ENCODE results near the gene TEX29.

Gene TEX29

DNA sequence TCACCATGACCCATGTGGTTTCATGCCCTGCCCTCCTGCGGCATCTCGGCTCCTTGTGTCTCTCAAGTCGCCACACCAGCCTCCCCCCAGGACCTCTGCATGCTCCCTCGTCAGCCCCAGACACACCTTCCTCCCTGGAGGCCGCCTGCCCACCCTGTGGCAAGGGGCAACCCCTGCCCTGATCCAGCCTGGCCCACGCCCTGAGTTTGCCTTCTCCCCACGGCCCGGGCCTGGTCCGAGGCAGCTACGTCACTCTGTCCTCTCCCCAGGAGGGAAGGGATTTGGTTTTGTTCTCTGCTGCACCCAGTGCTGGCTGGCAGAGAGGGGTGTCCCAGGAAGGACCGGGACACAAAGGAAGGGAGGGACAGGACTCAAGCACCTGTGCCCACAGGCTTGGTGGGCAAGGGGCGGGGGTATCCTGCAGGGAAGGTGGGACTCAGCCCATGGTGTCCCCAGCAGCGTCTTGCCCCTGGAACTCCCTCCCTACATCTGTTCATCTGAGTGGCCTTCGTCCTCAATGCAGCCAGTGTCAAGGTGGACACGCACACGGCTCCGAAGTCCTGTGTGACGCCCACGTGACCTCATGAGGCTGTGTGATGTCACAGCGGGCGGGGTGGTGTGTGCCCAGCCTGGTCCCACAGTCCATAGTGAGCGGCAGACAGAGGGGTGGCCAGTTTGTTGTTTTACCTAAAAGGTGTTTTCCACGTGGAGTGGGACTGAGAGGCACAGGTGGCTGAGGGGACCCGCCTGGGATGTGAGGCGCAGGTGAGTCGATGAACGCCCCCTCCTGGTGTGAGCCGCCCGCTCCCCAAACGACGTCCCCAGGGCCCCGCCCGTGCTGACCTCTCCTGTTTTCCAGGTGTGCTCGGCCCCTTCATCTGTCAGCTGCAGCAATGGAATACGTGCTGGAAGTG is at the start of gene TEX29:
Gene TEX29 (plus strand): TSS at position 645 of the 914 bp plus-strand sequence. CDS start 249 bp downstream, at position 894.
- no peak for DNase-seq

DNA sequence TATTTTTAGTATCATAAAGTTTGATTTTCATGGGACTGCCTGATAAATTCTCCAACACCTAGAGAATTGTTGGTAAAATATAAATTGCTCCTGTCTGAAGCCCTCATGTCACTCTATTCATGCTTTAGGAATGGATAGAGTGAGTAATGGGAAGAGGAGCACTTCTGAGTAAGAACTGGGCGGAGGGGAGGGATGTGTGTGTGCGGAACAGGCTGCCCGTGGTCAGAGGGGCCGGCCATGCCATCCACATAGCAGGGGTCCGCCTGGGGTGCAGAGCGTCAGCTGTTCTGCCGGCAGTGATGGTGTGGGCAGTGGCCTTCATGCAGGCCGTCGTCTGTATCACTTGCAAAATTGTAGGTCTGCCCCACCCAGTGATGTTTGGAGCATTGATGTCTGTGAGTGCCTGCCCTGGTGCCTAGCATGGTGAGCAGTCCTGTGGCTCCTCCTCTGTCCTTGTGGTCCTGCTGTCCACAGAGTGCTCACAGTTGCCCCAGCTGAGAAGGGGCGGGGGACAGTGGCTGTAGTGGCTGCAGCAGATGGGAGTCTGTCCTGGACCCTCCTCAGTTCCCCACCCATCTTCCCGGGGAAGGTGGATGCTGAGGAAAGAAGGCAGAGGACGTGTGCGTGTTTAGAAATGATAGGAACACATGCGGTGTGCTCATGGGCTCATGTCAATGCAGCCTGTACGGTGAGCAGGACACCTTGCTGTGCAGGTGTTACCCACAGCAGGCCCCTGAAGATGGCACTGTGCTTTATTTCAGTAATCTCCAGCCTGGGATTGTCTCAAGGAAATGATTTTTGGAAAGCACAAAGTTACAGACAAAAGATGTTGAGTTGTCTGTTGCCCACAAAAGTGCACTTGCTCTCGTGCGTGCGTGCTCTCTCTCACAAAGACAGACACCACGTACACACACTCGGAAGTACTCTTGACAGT is 49.4 kb upstream of the TEX29 start:
- no peak for DNase-seq

DNA sequence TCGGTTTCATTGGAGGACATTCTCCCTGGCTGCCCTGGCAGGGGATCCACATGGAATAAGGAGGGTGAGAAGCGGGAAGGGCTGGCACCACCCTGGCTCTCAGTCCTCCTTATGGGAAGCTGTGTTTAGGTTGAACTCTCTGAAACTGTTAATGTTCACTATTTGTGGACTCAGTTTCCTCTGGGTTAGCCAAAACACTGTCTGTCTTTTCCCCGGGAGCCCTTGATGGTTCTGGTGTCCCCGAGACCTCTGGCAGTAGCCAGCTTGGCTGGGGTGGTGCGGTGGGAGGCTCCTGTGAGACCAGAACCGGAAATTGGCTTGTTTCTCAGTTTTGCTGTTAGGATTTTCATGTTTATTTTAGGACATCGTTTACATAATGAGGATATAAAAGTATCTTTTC is 48.3 kb upstream of the TEX29 start:
- DNase-seq: no peak

DNA sequence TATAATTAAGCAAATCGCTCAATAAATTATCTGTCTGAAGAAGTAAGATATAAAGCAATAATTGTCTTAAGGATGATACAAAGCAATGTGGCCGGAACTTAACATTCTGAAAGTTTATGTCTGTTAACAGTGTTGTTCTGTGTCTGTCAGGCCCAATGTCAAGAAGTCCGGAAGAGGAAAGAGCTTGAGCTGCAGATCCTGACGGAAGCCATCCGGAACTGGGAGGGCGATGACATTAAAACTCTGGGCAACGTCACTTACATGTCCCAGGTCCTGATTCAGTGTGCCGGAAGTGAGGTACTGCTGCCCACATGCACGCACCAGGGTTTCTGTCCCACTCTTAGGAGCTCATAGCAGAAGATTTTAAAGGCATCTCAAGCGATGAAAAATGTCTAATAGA is 45.1 kb upstream of the TEX29 start:
- no peak for DNase-seq

DNA sequence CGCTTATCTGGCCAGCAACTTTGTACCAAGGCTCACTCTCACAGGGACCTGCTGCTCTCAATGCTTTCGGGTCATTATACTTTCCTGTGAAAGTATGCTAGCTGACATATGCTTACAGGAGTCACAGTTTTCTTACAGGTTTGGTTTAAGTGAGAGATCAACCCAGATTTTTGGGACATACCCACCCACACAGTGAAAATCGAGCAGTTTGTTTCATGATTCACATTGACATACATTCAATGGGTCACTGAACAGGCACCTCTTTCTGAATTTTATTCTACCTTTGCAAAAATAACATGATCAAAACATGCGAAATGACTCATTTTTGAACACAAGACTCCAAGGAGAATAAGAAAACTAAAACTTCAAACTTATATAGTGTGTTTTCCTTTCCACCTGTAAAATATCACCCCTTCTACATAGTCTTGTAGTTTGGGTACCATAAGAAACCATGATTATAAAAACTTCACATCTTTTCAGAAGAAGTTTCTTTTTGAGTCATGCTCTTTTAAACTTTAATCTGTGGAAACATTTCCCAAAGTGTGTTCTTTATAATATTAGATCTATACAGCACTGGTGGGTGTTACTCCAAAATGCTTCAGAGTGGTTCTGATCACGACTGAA is 44.3 kb upstream of the TEX29 start:
- no peak for DNase-seq

DNA sequence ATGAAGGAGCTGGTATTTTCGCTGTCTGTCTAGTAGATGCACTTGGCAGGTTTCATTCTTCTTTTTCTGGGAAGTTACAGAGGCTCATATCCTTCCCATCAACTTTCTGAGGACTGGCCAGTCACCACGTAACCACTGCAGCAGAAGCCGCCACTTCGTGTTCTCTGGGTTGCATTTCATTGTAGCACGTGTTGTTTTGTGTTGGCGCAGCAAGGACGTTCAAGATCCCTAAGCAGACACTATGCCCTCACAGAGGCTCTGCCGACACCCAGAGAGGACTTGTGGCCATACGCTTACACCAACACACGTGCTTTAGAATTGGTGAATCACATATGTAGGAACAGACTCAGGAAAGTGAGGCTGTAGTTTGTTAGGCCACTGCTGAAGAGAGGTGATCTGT is 42.2 kb upstream of the TEX29 start:
- no peak for DNase-seq

DNA sequence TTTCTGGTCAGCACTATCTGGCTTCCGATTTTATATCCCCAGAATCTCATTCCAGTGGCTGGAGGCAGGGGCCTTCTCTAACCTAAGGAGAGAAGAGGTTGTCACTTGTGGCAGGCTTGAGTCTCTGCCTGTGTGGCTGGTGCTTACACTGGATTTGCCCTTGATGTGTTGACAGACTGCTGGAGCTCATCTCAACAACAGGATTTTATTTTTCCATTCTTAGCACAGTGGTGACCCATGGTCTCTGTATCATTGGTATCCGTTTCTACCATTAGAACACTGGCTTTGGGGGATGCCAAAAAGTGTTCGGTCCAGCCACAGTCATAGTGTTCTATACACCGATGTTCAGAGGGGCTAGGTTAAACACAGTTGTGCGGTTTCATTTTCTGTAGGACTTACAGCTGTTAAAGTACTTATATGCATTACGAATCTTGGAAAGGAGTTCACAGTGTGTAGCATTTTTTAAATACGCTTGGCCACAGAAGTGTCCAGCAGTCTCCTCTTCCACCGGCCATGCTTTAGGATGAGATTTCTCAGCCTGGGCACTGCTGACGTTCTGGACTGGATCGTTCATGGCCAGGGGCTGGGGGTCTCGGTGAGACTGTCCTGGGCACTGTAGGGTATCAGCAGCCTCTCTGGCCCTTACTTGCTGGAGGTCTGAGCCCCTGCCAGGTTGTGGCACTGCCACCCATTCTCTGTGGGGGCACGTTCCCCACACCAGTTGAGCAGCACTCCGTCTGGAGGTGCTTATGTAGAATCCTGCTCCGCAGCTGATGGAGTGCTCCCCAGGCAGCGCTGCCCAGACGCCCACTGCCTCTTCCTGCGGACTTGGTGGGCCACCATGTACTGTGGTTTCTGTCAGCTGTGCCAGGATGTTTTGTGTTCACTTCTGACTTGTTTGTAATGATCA is 41.4 kb upstream of the TEX29 start:
- DNase-seq: no peak

DNA sequence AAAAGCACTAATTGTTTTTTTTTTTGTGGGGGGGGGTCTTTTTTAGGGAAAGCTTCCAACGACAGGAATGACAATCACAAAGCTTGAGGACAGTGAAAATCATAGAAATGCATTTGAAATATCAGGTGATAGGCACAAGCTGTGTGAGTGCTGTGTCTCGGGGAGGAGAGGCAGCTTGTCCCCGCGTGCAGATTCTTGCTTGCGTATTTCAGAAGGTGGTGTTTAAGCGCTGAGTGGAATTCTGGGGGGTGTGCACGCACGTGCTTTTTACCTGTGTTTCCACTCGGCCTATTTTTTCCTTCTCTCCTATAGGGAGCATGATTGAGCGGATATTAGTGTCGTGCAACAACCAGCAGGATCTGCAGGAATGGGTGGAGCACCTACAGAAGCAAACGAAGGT is 40.2 kb upstream of the TEX29 start:
- DNase-seq: no peak

DNA sequence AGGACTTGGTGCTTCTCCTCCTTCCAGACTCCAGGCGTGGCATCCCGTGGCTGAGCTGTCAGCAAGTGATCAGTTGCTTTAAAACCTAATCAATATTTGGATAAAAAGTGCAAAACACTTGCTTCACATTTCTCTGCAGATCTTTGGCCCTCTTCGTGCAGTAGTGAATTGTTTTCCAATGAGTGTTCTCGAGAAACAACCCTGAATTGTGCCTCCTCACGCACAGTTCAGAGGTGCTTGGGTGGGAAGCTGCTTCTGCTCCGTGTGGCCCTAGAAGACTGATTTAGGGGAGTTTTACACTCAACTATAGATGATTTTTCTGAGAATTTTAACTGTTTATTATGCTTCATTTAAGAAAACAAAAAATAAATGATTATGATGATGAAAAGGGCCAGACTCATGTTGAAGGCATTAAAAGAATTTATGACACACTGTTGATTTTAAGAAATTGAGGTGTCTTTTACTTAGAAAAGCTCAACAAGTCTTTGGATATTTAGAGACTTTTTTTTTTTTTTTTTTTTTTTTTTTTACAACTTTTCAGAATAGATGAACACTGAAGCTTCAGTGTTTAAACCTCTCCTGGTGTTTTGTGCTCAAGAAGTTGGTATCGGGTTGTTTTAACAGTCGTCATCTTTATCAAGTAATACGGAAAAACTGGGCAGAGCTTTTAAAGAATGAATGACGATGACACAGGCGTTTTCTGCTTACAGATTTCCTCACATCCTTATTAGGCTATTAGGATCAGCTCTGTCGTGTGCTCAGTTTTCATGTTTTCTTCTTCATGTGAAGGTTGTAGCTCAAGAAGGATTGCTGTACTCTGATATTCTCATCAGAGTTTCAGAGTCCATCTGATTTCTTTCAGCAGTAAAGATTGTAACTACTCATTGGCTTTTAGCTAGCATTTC is 39.5 kb upstream of the TEX29 start:
- DNase-seq: no peak

DNA sequence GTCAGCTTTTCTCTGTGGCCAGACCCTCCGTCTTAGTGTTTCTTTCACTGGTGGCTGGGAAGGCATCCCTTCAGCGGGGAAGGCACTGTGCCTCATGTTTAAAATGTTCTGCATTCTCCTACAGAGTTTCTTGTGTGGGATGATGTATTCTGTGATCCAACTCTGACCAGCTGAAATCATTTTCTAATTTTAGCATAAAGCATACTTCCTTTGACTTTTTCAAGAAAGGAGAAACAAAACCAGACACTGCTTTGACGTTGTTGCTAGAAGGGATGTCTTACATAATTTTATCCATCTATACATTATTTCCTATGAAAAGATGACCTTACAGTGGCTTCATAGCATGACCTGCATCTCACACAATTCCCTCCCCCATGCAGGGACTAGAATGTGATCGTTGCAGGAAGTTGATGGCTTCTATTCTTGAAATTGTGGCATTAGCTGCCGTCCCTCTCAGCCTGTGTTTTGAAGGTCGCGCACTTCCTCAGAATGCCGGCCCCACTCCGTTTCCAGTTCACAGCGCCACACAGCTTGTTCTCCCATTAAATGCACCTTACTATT is 38.6 kb upstream of the TEX29 start:
- no peak for DNase-seq

DNA sequence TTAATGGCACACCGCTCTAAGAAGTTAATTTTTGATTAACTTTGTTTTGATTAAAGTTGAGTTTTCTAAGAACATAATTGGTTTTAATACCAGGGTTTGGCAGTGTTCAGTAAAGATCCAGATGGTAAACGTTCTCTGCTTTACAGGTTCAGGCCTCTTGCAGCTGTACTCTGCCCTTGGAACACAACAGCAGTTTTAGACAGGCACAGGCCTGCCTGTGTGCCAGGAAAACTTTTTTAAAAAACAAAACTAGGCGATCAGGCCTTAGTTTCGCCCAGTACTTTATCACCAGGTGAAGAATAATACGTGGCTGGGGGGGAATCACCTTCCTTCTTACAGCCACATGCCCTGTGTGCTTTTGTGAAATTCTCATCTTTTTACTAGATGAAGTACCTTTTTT is 38.0 kb upstream of the TEX29 start:
- DNase-seq: no peak

DNA sequence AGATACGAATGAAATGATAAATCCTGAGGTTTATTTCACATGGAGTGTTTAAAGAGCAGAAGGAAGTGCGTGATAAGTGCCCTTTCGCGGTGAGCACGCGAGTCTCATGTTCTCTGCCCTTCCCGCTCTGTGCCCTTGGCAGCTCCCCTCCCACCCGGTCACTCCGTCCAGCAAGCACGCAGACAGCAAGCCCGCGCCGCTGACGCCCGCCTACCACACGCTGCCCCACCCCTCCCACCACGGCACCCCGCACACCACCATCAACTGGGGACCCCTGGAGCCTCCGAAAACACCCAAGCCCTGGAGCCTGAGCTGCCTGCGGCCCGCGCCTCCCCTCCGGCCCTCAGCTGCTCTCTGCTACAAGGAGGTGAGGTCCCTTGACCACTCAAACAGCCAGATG is 37.4 kb upstream of the TEX29 start:
- DNase-seq: no peak

DNA sequence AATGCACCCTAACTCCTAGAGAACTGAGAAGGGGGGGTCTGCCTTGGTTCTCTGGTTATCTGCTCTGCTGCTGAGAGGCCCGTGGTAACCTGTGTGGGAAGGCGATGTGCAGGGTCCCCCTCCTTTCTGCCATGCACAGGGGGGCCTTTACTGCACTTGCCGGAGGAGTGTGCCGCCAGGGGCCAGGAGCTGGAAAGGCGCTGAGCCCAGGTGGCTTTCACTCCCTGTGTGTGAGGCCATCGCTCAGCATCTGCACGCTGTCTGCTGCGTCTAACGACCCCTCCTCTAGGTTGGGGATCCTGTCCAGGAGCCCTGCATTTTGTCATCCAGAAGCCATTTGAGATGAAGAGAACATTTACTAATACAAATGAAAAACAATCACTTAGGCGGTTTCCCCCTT is 37.0 kb upstream of the TEX29 start:
- DNase-seq: no peak

DNA sequence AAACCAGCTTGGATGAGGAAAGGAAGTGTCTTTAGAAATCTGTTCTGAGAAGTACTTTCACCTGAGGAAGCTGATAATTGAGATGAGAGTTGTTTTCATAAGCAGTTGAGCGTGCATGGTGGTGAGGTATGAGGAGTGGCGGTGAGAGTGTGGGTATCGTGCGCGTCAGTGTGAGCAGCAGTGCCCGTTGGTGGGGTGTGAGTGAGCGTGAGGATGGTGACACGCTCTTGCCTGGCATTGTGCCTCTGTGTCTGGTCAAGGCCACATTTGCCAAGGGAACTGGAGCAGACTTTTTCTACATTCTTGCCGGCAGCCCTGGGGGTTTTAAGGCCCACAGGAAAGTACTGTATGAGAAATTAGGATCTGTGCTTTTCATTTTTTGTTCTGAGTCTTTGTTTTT is 36.5 kb upstream of the TEX29 start:
- no peak for DNase-seq

DNA sequence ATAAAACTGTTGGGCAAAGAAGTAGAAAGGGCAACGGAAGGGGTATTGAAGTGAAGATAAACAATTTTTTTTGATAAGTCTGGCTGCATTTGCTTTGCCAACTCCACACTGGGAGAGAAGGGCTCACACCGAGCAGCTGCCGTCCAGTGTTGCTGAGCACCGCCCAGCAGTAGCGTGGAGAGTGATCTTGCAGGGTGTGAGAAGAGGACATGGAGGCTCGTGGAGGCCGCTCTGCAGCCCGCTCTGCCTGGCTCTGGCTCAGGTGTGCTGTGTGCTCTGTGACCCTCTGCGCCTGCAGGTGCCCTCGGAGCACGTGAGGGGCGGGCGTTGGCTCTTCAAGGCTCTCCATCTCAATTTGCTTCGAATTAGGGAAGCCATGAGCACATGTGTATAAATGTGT is 35.9 kb upstream of the TEX29 start:
- DNase-seq: no peak

DNA sequence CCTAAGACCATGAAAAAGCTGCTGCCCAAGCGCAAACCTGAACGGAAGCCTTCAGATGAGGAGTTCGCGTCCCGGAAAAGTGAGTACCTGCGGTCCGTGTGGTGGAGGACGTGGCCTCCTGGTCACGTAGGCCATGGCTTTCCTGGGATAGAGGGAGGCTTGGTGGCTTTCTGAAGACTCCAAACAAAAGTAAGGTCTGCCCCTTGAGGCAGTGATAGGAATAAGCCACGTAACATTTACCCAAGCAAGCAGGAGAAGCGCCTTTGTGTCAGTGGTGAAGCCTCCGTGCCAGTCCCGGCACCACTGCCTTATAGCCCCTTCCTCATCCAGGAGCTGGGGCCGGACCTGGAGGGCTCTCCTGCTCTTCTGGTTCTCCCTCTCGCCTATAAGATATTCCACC is 34.3 kb upstream of the TEX29 start:
- DNase-seq: no peak

DNA sequence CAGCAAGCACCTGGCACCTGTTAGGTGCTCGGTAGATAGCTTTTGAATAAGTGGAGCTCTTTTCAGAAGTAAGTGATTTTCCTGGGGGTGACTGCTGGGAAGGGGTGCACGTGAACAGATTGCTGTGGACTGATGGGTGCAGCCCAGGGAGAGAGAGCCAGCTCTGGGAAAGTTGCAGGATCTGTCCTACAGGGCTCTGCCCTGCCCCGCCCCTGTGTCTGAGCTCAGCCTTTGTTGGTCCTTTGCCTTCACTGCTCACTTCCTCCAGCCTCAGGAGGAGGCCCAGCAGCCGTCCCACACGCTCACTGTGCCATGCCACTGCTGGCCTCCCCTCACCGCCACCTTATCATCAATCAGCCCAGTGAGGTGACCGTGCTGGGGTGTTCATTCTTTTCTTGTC is 33.7 kb upstream of the TEX29 start:
- DNase-seq: no peak

DNA sequence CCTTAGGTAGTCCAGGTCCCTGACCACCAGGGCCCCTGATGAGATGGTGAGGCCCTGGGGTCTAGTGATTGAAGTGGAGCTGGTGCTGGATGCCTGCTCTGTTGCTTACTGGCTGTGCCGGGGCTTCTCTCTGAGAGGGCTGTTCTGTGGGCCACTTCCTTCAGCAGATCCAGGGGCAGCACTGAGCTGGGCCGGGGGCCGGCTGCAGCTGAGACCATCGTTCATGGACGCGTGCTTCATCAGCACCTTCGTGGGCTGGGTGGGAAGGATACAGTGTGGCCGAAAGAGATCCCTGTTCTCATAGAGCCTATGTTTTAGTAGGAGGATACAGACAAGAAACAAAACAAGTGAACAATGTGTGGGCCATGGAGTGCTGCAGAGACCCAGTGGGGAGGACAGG is 33.2 kb upstream of the TEX29 start:
- no peak for DNase-seq

DNA sequence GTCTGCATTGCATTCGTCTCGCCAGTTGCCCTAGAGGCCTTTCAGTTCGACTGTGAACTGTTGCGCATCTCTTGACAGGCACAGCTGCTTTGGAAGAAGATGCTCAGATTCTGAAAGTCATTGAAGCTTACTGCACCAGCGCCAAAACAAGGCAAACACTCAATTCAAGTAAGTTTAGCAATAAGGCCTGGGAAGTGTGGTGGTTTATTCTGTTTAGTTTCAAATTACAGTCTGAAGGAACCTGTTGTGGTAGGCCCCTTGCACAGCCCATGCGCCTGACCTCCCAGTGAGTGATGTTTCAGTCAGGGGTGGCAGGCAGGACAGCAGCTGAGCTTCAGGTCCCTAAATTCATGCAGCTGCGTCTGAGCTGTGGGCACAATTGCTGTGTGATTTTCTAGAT is 32.2 kb upstream of the TEX29 start:
- no peak for DNase-seq

DNA sequence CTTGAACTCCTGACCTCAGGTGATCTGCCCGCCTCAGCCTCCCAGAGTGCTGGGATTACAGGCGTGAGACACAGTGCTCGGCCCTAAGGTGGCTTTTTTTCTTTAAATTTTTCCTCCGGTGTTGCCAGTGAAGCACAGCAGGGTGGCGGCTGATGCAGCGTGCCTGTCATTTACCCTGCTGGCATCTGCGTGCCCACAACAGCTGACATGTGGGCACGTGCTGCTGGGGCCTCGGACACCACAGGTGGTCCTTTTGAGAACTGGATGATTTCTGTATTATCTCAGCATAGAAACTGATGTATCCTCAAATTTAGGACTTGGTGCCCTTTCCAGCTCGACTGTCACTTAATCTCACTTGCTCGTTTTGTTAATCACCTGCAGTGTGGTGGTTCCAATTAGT is 31.2 kb upstream of the TEX29 start:
- no peak for DNase-seq

DNA sequence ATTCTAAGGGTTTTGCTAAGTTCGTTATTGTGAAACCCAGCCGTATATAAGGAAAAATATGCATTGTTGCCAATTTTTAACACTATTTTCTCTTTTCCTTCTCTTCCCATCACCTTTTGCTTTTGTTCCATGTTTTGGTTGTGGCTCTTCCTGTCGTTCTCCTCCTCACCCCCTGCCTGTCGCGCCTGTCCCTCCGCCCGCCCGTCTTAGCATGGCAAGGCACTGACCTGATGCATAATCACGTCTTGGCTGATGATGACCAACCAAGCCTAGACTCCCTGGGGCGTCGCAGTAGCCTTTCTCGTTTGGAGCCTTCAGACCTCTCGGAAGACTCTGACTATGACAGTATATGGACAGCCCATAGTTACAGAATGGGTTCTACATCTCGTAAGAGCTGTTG is 28.5 kb upstream of the TEX29 start:
- DNase-seq: no peak

Data from activated CD4-positive, alpha-beta T cell treated with anti-CD3 and anti-CD28 coated beads, Interleukin-2, Interleukin-6, amounts not matched to agents 100 ng/mL and 50 ng/mL, durations not matched to agents 16 hours and 8 hours (primary cell).